MM.1S (cell line): ENCODE data around the gene SUPT7L.

Source experiments
- DNase-seq: peaks from one replicate; pipeline ENCODE4 v3.0.0-alpha.2; 2015
- H2AFZ ChIP-seq: fragments of 300-600 bp; sonication (generic); 2 replicates; pipeline ENCODE4 v1.6.0; 2016; ENCODE audit warnings: antibody characterized with exemption, low read length
- H3F3A ChIP-seq: fragments of 300-600 bp; sonication (generic); 2 replicates; pipeline ENCODE4 v1.6.1; 2016; ENCODE audit warnings: mild to moderate bottlenecking, antibody characterized with exemption, low read length, moderate library complexity, mixed read lengths; ENCODE audit not compliant: insufficient read depth
- H3K27ac ChIP-seq: fragments of 300-600 bp; sonication (generic); 2 replicates; pipeline ENCODE4 v1.5.1; 2016; ENCODE audit warnings: mild to moderate bottlenecking, low read length
- H3K27me3 ChIP-seq: fragments of 300-600 bp; sonication (generic); replicated peaks from 2 replicates; pipeline ENCODE4 v1.6.0; 2016; ENCODE audit warnings: low read length; ENCODE audit not compliant: insufficient read depth
- H3K36me3 ChIP-seq: fragments of 300-600 bp; sonication (generic); replicated peaks from 2 replicates; pipeline ENCODE4 v1.6.1; 2016; ENCODE audit warnings: mild to moderate bottlenecking, low read length, mixed read lengths; ENCODE audit not compliant: insufficient read depth
- H3K4me1 ChIP-seq: fragments of 300-600 bp; sonication (generic); 2 replicates; pipeline ENCODE4 v1.6.1; 2016; ENCODE audit warnings: low read length, mixed read lengths
- H3K4me2 ChIP-seq: fragments of 300-600 bp; sonication (generic); 2 replicates; pipeline ENCODE4 v1.6.0; 2016; ENCODE audit warnings: low read depth, low read length
- H3K4me3 ChIP-seq: fragments of 300-600 bp; sonication (generic); 2 replicates; pipeline ENCODE4 v1.5.1; 2016; ENCODE audit warnings: low read length, mixed read lengths
- H3K79me2 ChIP-seq: fragments of 300-600 bp; sonication (generic); 2 replicates; pipeline ENCODE4 v1.6.1; 2016; ENCODE audit warnings: mixed run types, low read length, mixed read lengths
- H3K9ac ChIP-seq: fragments of 300-600 bp; sonication (generic); 2 replicates; pipeline ENCODE4 v1.6.1; 2016; ENCODE audit warnings: low read length, mixed read lengths
- H3K9me2 ChIP-seq: fragments of 300-600 bp; sonication (generic); replicated peaks from 2 replicates; pipeline ENCODE4 v1.6.1; 2016; ENCODE audit warnings: mild to moderate bottlenecking, low read length, mixed read lengths; ENCODE audit not compliant: insufficient read depth
- H3K9me3 ChIP-seq: fragments of 300-600 bp; sonication (generic); replicated peaks from 2 replicates; pipeline ENCODE4 v1.6.1; 2016; ENCODE audit warnings: mild to moderate bottlenecking, low read length, mixed read lengths; ENCODE audit not compliant: insufficient read depth
- H4K20me1 ChIP-seq: fragments of 300-600 bp; sonication (generic); 2 replicates; pipeline ENCODE4 v1.6.1; 2016; ENCODE audit warnings: mild to moderate bottlenecking, low read length, moderate library complexity, mixed read lengths; ENCODE audit not compliant: insufficient read depth
- CTCF ChIP-seq: fragments of 300-600 bp; sonication (generic); IDR thresholded peaks from 2 replicates; pipeline ENCODE4 v1.5.1; 2016; ENCODE audit warnings: antibody characterized with exemption, low read length, mixed read lengths
- EZH2 ChIP-seq: fragments of 300-600 bp; sonication (generic); optimal IDR thresholded peaks from 2 replicates; pipeline ENCODE3; 2017; ENCODE audit warnings: low read depth, mild to moderate bottlenecking, antibody characterized with exemption, low read length, mixed read lengths
- EZH2phosphoT487 ChIP-seq: fragments of 300-600 bp; sonication (generic); IDR thresholded peaks from 2 replicates; pipeline ENCODE4 v1.6.1; 2018; ENCODE audit warnings: antibody characterized with exemption, low read length

SUPT7L gene

GRCh38 chr2:27663285-27664153 is at the start of gene SUPT7L, which contains the start of gene SLC4A1AP:
Gene SUPT7L (minus strand): TSS chr2:27663614. CDS start chr2:27662192, 1,422 bp downstream.
Gene SLC4A1AP (plus strand): TSS chr2:27663889. CDS start chr2:27663915, 26 bp downstream.
- Histone ChIP-seq H2AFZ (peak within 1 kb of the TSS; percentile 94), H3K9me3 (no peaks in the 10 kb centered on the region), H4K20me1 (no peaks in the 10 kb centered on the region), H3K36me3 (peaks cover 9% of the 10 kb centered on the region; the same call in 1 of the 2 replicates), H3K9ac (peak within 1 kb of the TSS; percentile 77), H3K27me3 (no peaks in the 10 kb centered on the region), H3K4me1 (peaks cover 9% of the 10 kb centered on the region), H3F3A (no peaks in the 10 kb centered on the region), H3K27ac (peak within 1 kb of the TSS; percentile 73; the same call in 1 of the 2 replicates), H3K9me2 (no peaks in the 10 kb centered on the region), H3K4me2 (peak within 1 kb of the TSS; percentile 83), H3K4me3 (peak within 1 kb of the TSS; percentile 83), H3K79me2 (peaks cover 36% of the 10 kb centered on the region)
- TF ChIP-seq CTCF (no peak), EZH2 (no peak), EZH2phosphoT487 (no peak)
- DNase-seq: peak; percentile 80

GRCh38 chr2:27713201-27713600 is 49.8 kb upstream of the SUPT7L start:
- Histone ChIP-seq H2AFZ (no peak overlapping the region), H3K27me3 (no peaks in the 10 kb centered on the region), H3K9me3 (no peaks in the 10 kb centered on the region), H3K4me2 (no peak overlapping the region), H3K9me2 (no peaks in the 10 kb centered on the region), H3F3A (peaks cover 9% of the 10 kb centered on the region; the same call in 1 of the 2 replicates), H3K9ac (no peak overlapping the region), H3K4me1 (peaks cover 17% of the 10 kb centered on the region), H3K4me3 (no peak overlapping the region), H3K36me3 (no peaks in the 10 kb centered on the region), H3K79me2 (no peaks in the 10 kb centered on the region), H4K20me1 (no peaks in the 10 kb centered on the region), H3K27ac (no peak overlapping the region)
- TF ChIP-seq EZH2 (no peak), CTCF (no peak), EZH2phosphoT487 (no peak)
- no peak for DNase-seq

- Histone ChIP-seq H4K20me1 (no peaks in the 10 kb centered on the region), H3K4me1 (peaks cover 17% of the 10 kb centered on the region), H3K4me2 (no peak overlapping the region), H3K9me2 (no peaks in the 10 kb centered on the region), H3K27ac (no peak overlapping the region), H3K4me3 (no peak overlapping the region), H3K9me3 (no peaks in the 10 kb centered on the region), H3K9ac (no peak overlapping the region), H2AFZ (no peak overlapping the region), H3K27me3 (no peaks in the 10 kb centered on the region), H3F3A (peaks cover 9% of the 10 kb centered on the region; the same call in 1 of the 2 replicates), H3K36me3 (no peaks in the 10 kb centered on the region), H3K79me2 (no peaks in the 10 kb centered on the region)
- TF ChIP-seq EZH2phosphoT487 (no peak), CTCF (no peak), EZH2 (no peak)
- DNase-seq: no peak
Measured at GRCh38 chr2:27712522-27712921, 49.1 kb upstream of the SUPT7L start.
